Endometrium (tissue), 2 donors: ENCODE measurements around the gene EVL.
"Not testable (repeated sequence)": the region's sequence is repeated elsewhere in the genome, so short reads cannot be mapped to it uniquely, and the experiment has no call there.

ENCODE experiments used
- FAIRE-seq: peaks from 2 replicates; lab custom pipeline; 2012; peaks lifted over from hg19 to GRCh38; lab: Jason Lieb, UNC
- donor health status: control.
- donor health status: control.

The EVL gene

GRCh38 chr14:100172811-100173210 lies 107.6 kb downstream of the EVL start:
- FAIRE-seq = no peak

DNA sequence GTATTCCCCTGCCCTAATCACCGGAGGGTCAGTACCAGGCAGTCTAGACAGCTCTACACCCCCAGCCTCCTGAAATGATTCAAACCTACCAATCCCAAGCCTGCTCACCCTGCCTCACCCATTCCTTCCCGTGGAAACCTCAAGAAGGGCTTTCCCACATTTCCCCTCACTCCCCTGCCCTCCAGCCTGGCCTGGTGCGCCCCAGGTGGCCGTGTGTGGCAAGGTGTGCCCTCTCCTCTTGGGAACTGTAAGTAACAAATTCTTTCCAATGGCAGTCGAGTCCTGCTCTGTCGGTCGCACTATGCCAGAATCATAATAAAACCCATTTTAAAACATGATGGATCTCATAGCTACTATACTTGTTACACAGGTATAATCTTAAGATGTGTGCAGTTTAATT lies 108.1 kb downstream of the EVL start:
- FAIRE-seq = no peak

GRCh38 chr14:100176811-100177327 lies 111.6 kb downstream of the EVL start:
- FAIRE-seq = no peak

DNA sequence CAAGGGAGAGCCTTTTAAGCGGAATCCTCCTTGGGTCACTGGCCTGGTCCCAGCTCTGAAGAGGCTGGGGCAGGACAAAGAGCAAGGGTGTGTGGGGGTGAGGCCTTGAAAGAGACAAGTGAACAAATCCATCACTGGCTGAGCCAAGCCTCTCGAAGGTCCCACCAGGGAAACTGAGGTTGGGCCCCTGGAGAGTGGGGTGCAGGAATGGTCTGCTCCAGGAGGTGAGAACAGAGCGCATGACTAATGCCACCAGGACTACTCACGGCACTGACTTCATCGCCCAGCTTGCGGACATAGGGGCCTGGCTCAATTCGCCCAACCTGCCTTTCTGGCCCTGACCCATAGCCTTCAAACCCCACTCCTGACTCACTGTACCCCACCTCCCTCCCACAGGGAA lies 113.5 kb downstream of the EVL start:
- no peak for FAIRE-seq

GRCh38 chr14:100180671-100181070 lies 115.4 kb downstream of the EVL start:
- FAIRE-seq = not testable (repeated sequence)

DNA sequence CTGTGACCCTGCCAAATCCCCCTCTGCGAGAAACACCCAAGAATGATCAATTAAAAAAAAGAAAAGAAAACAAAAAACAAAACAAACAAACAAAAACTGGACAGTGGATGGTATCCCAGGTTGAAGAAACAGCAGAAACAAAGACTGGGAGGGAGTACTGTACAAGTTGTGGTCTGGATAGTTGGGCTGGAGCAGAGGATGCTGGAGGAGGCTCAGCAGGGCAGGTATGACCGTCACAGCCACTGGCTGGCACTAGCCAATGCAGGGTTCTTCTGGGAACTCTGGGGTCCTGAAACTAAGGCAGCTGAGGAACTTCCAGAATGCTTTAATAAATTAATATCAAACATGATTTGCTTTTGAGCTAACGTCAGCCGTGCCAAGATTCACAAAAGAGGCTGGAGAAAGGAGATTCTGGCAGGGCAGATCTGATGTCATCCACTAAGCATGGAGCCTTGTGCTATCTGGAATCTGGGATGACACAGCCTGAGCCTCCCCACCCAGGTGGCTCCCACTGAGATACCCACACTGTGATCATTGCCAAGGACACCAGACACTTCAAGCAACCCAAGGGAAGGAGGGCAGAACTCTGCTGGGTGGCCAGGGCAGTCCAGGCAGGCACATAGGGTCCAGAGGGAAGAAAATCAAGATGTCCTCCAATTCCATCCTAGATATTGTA lies 116.8 kb downstream of the EVL start:
- not testable (repeated sequence) for FAIRE-seq

GRCh38 chr14:100187247-100187833 lies 122.1 kb downstream of the EVL start:
- FAIRE-seq = no peak

GRCh38 chr14:100188392-100189030 lies 123.3 kb downstream of the EVL start:
- FAIRE-seq = no peak

GRCh38 chr14:100190126-100190525 lies 124.9 kb downstream of the EVL start:
- no peak for FAIRE-seq

- FAIRE-seq = no peak
These were observed 126.5 kb downstream of the EVL start for GRCh38 chr14:100191584-100192249.

GRCh38 chr14:100192250-100192671 lies 127.0 kb downstream of the EVL start:
- no peak for FAIRE-seq

DNA sequence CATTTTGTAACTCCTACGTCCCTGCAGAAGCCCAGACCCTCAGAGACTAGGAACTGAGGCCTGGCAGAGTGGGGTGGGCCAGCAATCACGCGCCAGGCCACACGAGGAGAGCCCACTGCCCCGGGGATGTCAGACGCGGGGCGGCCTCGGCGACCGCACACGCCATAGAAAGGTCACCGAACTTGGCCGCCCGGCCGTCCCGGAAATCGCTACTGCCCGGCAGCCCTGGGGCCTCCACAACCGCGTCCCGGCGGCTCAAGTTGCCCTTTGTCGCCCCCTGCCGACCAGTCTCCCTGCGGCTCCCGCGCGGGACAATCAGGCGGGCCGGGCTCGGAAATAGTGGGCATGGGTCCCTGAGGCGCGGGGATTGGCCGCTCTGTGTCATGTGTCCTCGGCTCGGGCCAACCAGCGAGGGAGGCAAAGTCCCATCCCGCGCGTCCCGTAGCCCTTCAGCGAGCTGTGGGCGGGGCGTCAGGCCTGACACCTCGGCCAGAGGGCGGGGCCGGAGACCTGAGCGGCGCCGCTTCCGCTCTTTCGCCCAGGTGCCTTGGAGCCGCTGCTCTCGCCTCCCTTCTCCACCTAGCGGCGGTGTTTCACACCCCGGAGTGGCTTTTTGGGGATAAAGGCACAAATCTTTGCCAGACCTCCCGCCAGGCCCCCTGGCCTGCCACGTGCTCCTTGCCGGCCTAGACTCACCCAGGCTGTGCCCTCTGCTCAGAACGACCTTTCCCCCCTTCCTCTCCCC lies 127.6 kb downstream of the EVL start:
- FAIRE-seq = peak; percentile 91
